Thymus (tissue), 11 donors: Measurements from ENCODE around the gene GTPBP6. TPM values are rescaled to one million over a fixed set of nuclear protein-coding genes. Genes with fewer than 3 reads are reported as not detected.
"Not testable (repeated sequence)": the region's sequence is repeated elsewhere in the genome, so short reads cannot be mapped to it uniquely, and the experiment has no call there.

Source experiments
- DNase-seq, 9 donors: peaks; one replicate each; pipeline ENCODE4 v3.0.0-alpha.2; 2013; ENCODE audit warnings: low spot score in 9 of 9, low read depth in 6 of 9, missing footprints in 1 of 9
- H3K27ac ChIP-seq, 2 donors: one replicate each; pipeline ENCODE4 v1.5.1; 2013; ENCODE audit warnings: control low read depth in 1 of 2, low read depth in 1 of 2, low read length in 1 of 2, mild to moderate bottlenecking in 1 of 2, moderate library complexity in 1 of 2
- H3K27me3 ChIP-seq, 2 donors: one replicate each; pipeline ENCODE4 v1.5.1; 2013; ENCODE audit warnings: low read length in 1 of 2; ENCODE audit not compliant: control insufficient read depth in 2 of 2, insufficient read depth in 1 of 2
- H3K36me3 ChIP-seq, 2 donors: one replicate each; pipeline ENCODE4 v1.5.1; 2013; ENCODE audit warnings: low read length in 1 of 2, mild to moderate bottlenecking in 1 of 2, moderate library complexity in 1 of 2; ENCODE audit not compliant: control insufficient read depth in 2 of 2, insufficient read depth in 2 of 2
- H3K4me1 ChIP-seq, 2 donors: one replicate each; pipeline ENCODE4 v1.5.1; 2013; ENCODE audit warnings: low read length in 2 of 2; ENCODE audit not compliant: control insufficient read depth in 2 of 2, insufficient read depth in 2 of 2
- H3K4me3 ChIP-seq, 2 donors: one replicate each; pipeline ENCODE4 v1.5.1; 2013; ENCODE audit warnings: low read length in 2 of 2, control low read depth in 1 of 2, mild to moderate bottlenecking in 1 of 2
- H3K9me3 ChIP-seq, 2 donors: one replicate each; pipeline ENCODE4 v1.5.1; 2013; ENCODE audit warnings: low read length in 1 of 2, mild to moderate bottlenecking in 1 of 2; ENCODE audit not compliant: control insufficient read depth in 2 of 2, insufficient read depth in 1 of 2
- WGBS: extraction: QIAGEN DNeasy Blood & Tissue Kit; methylation state at CpG from one replicate; pipeline ENCODE4 v1.1.7; 2013; 5-methylcytosine and 5-hydroxymethylcytosine counted together
- polyA plus RNA-seq: library from polyadenylated mRNA; stranded (reverse); fragments of 200-250 nt; gene quantifications from one replicate; pipeline ENCODE4 v1.2.3, GENCODE V29; 2013
- total RNA-seq: library from RNA; stranded (reverse); fragments of 120-200 nt; gene quantifications from one replicate; pipeline ENCODE4 v1.2.4, GENCODE V29; 2013
- donor health status: healthy.

Gene GTPBP6
- total and polyA plus RNA-seq, 2 donors, result 26.0 to 64.9 TPM

DNA sequence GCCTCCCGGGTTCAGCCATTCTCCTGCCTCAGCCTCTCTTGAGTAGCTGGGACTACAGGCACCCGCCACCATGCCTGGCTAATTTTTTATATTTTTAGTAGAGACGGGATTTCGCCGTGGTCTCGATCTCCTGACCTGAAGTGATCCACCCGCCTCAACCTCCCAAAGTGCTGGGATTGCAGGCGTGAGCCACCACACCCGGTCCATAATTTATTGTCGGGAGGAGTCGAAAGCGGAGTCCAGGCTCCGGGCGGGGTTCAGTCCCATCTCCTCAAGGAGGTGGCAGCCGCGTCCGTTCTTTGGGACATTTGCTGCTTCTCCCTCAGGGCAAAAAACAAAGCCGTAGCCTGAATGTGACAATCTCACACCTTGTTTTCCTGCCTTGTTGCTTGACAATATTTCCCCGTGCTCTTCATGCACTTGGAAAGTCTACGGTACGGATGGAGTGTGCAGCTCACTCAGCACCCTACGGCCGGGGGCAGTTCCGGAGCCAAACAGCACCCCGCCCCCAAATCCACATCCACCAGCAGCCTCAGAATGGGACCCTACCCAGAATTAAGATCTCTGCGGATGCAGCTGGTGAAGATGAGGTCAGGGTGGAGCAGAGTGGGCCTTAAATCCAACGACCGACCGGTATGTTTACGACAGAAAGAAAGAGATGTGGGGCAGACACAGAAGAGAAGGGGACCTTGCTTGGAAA, 9.6 kb downstream of the GTPBP6 start:
- Histone ChIP-seq H3K36me3 (peaks cover 64 to 70% of the 10 kb centered on the region in 2 donors), H3K27ac (no peak overlapping the region), H3K4me3 (no peak overlapping the region), H3K27me3 (no peaks in the 10 kb centered on the region), H3K4me1 (no peaks in the 10 kb centered on the region), H3K9me3 (no peaks in the 10 kb centered on the region)
- 96% methylated on average over 30 of the region's 30 CpGs for WGBS
- DNase-seq, result no peak

DNA sequence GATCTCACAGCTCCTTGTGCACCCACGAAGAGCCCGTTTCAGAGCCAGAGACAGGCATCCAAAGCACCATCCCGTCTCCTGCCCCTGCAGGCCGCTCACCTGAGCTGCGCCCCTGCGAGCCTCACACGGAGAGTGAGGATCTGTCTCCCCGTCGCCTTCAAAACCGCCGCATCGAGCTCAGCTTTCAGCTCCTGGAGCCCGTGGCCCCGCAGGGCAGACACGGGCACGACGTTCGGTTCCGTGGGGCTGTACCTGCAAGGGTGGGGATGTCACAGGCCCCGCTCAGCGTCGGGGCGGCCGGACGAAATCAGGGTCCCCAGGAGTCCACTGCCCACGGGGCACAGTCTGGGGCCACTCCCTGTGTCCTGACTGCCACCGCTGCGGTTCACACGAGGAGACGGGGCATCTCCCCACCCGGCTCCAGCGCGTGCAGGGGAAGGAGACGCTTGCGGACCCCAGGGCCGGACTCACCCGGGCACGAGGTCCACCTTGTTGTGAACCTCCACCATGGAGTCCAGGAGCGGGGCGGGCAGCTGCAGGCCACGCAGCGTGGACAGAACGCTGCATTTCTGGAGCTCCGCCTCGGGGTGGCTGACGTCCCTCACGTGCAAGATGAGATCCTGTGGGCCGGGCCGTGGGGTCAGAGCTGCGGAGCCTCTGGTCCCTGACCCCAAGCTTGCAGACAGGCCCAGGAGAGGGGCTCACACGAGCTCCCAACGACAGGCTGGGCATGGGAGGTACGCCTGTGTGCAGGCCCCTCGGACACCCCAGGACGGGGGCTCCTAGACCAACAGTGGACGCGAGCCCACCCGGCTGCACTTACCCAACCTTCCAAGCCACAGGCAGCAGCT, 11.1 kb downstream of the GTPBP6 start:
- Histone ChIP-seq H3K27me3 (no peaks in the 10 kb centered on the region), H3K9me3 (no peaks in the 10 kb centered on the region), H3K27ac (no peak overlapping the region), H3K4me3 (no peak overlapping the region), H3K36me3 (peaks cover 51 to 64% of the 10 kb centered on the region in 2 donors), H3K4me1 (no peaks in the 10 kb centered on the region)
- DNase-seq, result no peak
- 98% methylated on average over 58 of the region's 58 CpGs for WGBS

DNA sequence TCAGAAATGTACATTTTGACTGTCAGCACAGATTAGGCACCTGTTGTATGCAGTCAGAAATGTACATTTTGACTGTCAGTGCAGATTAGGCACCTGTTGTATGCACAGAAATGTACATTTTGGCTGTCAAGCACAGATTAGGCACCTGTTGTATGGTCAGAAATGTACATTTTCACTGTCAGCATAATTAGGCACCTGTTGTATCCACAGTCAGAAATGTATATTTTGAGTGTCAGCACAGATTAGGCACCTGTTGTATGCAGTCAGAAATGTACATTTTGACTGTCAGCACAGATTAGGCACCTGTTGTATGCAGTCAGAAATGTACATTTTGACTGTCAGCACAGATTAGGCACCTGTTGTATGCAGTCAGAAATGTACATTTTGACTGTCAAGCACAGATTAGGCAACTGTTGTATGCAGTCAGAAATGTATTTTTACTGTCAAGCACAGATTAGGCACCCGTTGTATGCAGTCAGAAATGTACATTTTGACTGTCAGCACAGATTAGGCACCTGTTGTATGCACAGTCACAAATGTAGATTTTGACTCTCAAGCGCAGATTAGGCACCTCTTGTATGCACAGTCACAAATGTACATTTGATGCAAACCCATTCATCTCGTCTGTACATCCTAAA, 11.9 kb downstream of the GTPBP6 start:
- H3K4me3 ChIP-seq, DNase-seq, H3K27me3 ChIP-seq, H3K4me1 ChIP-seq, H3K27ac ChIP-seq, H3K9me3 ChIP-seq: not testable (repeated sequence)
- WGBS, result over 99% methylated on average over 3 of the region's 3 CpGs
- peaks cover 44 to 64% of the 10 kb centered on the region in 2 donors for H3K36me3 ChIP-seq

DNA sequence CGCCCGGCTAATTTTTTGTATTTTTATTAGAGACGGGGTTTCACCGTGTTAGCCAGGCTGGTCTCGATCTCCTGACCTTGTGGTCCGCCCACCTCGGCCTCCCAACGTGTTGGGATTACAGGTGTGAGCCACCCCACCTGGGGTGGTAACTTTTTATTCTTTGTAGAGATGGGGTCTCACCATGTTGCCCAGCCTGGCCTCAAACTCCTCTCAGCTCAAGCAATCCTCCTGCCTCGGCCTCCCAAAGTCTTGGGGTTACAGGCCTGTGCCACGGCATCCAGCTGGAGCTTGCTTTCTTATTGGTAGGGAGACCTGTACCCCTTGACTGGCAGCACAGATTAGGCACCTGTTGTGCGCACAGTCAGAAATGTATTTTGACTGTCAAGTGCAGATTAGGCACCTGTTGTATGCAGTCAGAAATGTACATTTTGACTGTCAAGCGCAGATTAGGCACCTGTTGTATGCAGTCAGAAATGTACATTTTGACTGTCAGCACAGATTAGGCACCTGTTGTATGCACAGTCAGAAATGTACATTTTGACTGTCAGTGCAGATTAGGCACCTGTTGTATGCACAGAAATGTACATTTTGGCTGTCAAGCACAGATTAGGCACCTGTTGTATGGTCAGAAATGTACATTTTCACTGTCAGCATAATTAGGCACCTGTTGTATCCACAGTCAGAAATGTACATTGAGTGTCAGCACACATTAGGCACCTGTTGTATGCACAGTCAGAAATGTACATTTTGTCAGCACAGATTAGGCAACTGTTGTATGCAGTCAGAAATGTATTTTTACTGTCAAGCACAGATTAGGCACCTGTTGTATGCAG, 12.6 kb downstream of the GTPBP6 start:
- WGBS, result 98% methylated on average over 12 of the region's 12 CpGs
- DNase-seq, result not testable (repeated sequence)

DNA sequence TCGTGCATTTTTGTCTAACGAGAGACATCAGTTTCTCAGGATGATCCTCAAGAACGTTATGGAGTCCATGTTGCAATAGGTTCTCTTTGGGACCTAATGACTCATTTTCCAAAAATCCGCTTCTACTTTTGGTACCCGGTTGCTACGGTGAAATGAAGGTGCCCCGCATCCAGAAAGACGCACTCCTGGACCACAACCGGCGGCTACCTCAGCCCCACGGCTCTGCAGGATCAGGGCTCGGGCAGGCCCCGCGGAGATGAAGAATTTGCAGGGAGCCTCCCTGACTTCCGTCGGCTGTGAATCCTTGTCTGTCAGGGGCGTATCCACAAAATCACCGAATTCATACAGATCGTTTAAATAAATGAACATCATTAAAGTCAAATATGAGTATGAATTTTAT, 15.6 kb downstream of the GTPBP6 start:
- peaks cover 31 to 61% of the 10 kb centered on the region in 2 donors for H3K36me3 ChIP-seq
- H3K4me3 ChIP-seq, result no peak overlapping the region
- H3K27me3 ChIP-seq, result no peaks in the 10 kb centered on the region
- DNase-seq, result no peak
- no peak overlapping the region for H3K27ac ChIP-seq
- no peaks in the 10 kb centered on the region for H3K4me1 ChIP-seq
- no peaks in the 10 kb centered on the region for H3K9me3 ChIP-seq
- 95% methylated on average over 19 of the region's 19 CpGs for WGBS

More for the DNA sequence above, 12.6 kb downstream of the GTPBP6 start:
- peaks cover 37 to 61% of the 10 kb centered on the region in 2 donors for H3K36me3 ChIP-seq
- not testable (repeated sequence) for H3K9me3 ChIP-seq, H3K27me3 ChIP-seq, H3K27ac ChIP-seq, H3K4me1 ChIP-seq, H3K4me3 ChIP-seq

DNA sequence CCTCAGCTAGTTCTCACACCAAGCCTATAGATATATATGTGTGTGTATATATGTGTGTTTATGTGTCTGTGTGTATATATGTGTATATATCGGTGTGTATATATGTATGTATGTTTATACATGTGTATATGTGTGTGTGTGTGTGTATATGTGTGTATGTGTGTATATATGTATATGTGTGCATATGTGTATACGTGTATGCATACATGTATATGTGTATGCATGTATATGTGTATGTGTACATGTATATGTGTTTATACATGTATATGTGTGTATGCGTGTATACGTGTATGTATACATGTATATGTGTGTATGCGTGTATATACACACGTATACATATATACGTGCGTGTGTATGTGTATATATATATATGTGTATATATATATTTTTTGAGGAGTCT, 18.3 kb downstream of the GTPBP6 start:
- H3K9me3 ChIP-seq, result no peaks in the 10 kb centered on the region
- 98% methylated on average over 8 of the region's 8 CpGs for WGBS
- no peaks in the 10 kb centered on the region for H3K4me1 ChIP-seq
- no peak overlapping the region for H3K4me3 ChIP-seq
- peaks cover 21 to 52% of the 10 kb centered on the region in 2 donors for H3K36me3 ChIP-seq
- H3K27ac ChIP-seq, result no peak overlapping the region
- no peaks in the 10 kb centered on the region for H3K27me3 ChIP-seq
- no peak for DNase-seq

DNA sequence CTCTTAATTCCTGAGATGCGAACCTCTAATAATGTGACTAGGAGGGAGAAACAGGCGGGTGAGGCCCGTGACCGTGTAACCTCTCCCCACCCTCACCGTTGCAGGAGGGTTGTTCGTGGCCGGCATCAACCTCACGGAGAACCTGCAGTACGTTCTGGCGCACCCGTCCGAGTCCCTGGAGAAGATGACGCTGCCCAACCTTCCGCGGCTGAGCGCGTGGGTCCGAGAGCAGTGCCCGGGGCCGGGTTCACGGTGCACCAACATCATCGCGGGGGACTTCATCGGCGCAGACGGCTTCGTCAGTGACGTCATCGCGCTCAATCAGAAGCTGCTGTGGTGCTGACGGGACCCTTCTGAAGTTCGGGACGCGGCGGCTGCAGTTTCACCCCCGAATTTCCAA, 19.6 kb downstream of the GTPBP6 start:
- DNase-seq, result no peak
- H3K27ac ChIP-seq, result no peak overlapping the region
- H3K27me3 ChIP-seq, result no peaks in the 10 kb centered on the region
- H3K4me3 ChIP-seq, result no peak overlapping the region
- H3K36me3 ChIP-seq, result peaks cover 14 to 49% of the 10 kb centered on the region in 2 donors
- no peaks in the 10 kb centered on the region for H3K9me3 ChIP-seq
- no peaks in the 10 kb centered on the region for H3K4me1 ChIP-seq
- whole genome bisulfite sequencing, result 96% methylated on average over 36 of the region's 36 CpGs

DNA sequence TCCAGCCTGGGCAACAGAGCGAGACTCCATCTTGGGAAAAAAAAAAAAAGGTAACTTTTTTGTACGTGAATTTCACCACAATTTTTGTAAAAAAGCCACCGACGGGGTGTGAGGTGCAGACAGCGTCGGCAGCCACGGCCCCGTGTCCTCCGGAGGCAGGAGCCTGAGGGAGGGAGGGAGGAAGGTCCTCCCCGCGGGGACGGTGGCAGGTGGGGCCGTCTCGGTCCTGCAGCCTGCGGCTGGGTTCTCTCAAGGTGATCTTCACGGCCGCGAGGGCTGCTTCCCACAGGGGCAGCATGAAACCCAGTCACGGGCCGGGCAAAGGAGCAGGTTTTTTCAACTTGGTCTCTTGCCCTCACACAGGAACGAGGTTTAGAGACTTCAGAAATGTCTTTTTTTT, 23.5 kb downstream of the GTPBP6 start:
- no peak for DNase-seq
- no peak overlapping the region for H3K27ac ChIP-seq
- H3K36me3 ChIP-seq, result peaks cover 37 to 57% of the 10 kb centered on the region in 2 donors
- H3K4me3 ChIP-seq, result no peak overlapping the region
- H3K4me1 ChIP-seq, result no peaks in the 10 kb centered on the region
- peaks cover 3 to 14% of the 10 kb centered on the region in 2 donors for H3K9me3 ChIP-seq
- H3K27me3 ChIP-seq, result no peaks in the 10 kb centered on the region
- WGBS, result 98% methylated on average over 21 of the region's 21 CpGs
